Activated naive CD8-positive, alpha-beta T cell treated with anti-CD3 and anti-CD28 coated beads, Interleukin-2, amount 50 U/mL, for 24 hours (primary cell): ENCODE measurements around the gene LDLR.
A peak's percentile ranks its signal among the peaks of the same experiment; 100 is the strongest.
"Not testable (repeated sequence)": the region's sequence is repeated elsewhere in the genome, so short reads cannot be mapped to it uniquely, and the experiment has no call there.

Experiments
- ATAC-seq: fragments of 150-1000 bp; cut with Tn5 transposase; one replicate; pipeline ENCODE4 v1.10.0; 2021
- DNase-seq: peaks from one replicate; pipeline ENCODE4 v3.0.0; 2021
- H3K27ac Mint-ChIP-seq: one replicate; pipeline ENCODE4 v1.8.0; 2021; ENCODE audit warnings: mild to moderate bottlenecking, mixed read lengths
- H3K27me3 Mint-ChIP-seq: one replicate; pipeline ENCODE4 v1.8.0; 2021; ENCODE audit warnings: mixed read lengths
- H3K36me3 Mint-ChIP-seq: one replicate; pipeline ENCODE4 v1.8.0; 2021; ENCODE audit warnings: low read depth, mixed read lengths
- H3K4me1 Mint-ChIP-seq: one replicate; pipeline ENCODE4 v1.8.0; 2021; ENCODE audit warnings: mixed read lengths
- H3K4me3 Mint-ChIP-seq: one replicate; pipeline ENCODE4 v1.8.0; 2021; ENCODE audit warnings: mild to moderate bottlenecking, moderate library complexity, mixed read lengths
- H3K9me3 Mint-ChIP-seq: one replicate; pipeline ENCODE4 v1.8.0; 2021; ENCODE audit warnings: mixed read lengths

Gene LDLR

GRCh38 chr19:11061952-11062351 lies 27.3 kb upstream of the LDLR start:
- ATAC-seq = no peak
- Mint-ChIP-seq H3K36me3 (peaks cover 20% of the 10 kb centered on the region), H3K4me3 (no peak overlapping the region)

GRCh38 chr19:11063434-11063833 lies 25.8 kb upstream of the LDLR start:
- peaks cover 28% of the 10 kb centered on the region for H3K36me3 Mint-ChIP-seq
- no peak overlapping the region for H3K27ac Mint-ChIP-seq
- no peaks in the 10 kb centered on the region for H3K4me1 Mint-ChIP-seq
- DNase-seq (no peak), ATAC-seq (no peak)
- no peaks in the 10 kb centered on the region for H3K9me3 Mint-ChIP-seq
- no peaks in the 10 kb centered on the region for H3K27me3 Mint-ChIP-seq
- H3K4me3 Mint-ChIP-seq = no peak overlapping the region

More at GRCh38 chr19:11061952-11062351, 27.3 kb upstream of the LDLR start:
- Mint-ChIP-seq H3K27me3 (no peaks in the 10 kb centered on the region), H3K4me1 (no peaks in the 10 kb centered on the region), H3K27ac (no peak overlapping the region), H3K9me3 (no peaks in the 10 kb centered on the region)
- DNase-seq = no peak

GRCh38 chr19:11064831-11065303 lies 24.4 kb upstream of the LDLR start:
- Mint-ChIP-seq H3K4me1 (peaks cover 1% of the 10 kb centered on the region), H3K4me3 (no peak overlapping the region), H3K9me3 (no peaks in the 10 kb centered on the region), H3K27me3 (no peaks in the 10 kb centered on the region), H3K27ac (no peak overlapping the region), H3K36me3 (peaks cover 25% of the 10 kb centered on the region)
- DNase-seq (no peak), ATAC-seq (no peak)

GRCh38 chr19:11066326-11066725 lies 22.9 kb upstream of the LDLR start:
- no peaks in the 10 kb centered on the region for H3K27me3 Mint-ChIP-seq
- peaks cover 25% of the 10 kb centered on the region for H3K36me3 Mint-ChIP-seq
- no peaks in the 10 kb centered on the region for H3K9me3 Mint-ChIP-seq
- H3K4me1 Mint-ChIP-seq = peaks cover 1% of the 10 kb centered on the region
- DNase-seq (no peak), ATAC-seq (no peak)
- H3K4me3 Mint-ChIP-seq = no peak overlapping the region
- H3K27ac Mint-ChIP-seq = no peak overlapping the region

GRCh38 chr19:11067356-11068113 lies 21.7 kb upstream of the LDLR start:
- Mint-ChIP-seq H3K27me3 (no peaks in the 10 kb centered on the region), H3K9me3 (no peaks in the 10 kb centered on the region), H3K4me1 (peaks cover 1% of the 10 kb centered on the region), H3K4me3 (no peak overlapping the region), H3K27ac (no peak overlapping the region), H3K36me3 (peaks cover 20% of the 10 kb centered on the region)
- DNase-seq (no peak), ATAC-seq (no peak)

- DNase-seq (no peak), ATAC-seq (no peak)
- Mint-ChIP-seq H3K27me3 (no peaks in the 10 kb centered on the region), H3K27ac (peak overlapping the region; percentile 40), H3K36me3 (peaks cover 17% of the 10 kb centered on the region), H3K4me3 (no peak overlapping the region), H3K9me3 (no peaks in the 10 kb centered on the region), H3K4me1 (peaks cover 4% of the 10 kb centered on the region)
Observed at GRCh38 chr19:11069561-11069960, 19.7 kb upstream of the LDLR start.

GRCh38 chr19:11070123-11070522 lies 19.1 kb upstream of the LDLR start:
- Mint-ChIP-seq H3K4me1 (peaks cover 6% of the 10 kb centered on the region), H3K4me3 (no peak overlapping the region), H3K27ac (no peak overlapping the region), H3K9me3 (no peaks in the 10 kb centered on the region), H3K27me3 (no peaks in the 10 kb centered on the region), H3K36me3 (peaks cover 15% of the 10 kb centered on the region)
- DNase-seq (no peak), ATAC-seq (no peak)

GRCh38 chr19:11073568-11073967 lies 15.7 kb upstream of the LDLR start:
- H3K27me3 Mint-ChIP-seq = no peaks in the 10 kb centered on the region
- H3K27ac Mint-ChIP-seq = no peak overlapping the region
- no peaks in the 10 kb centered on the region for H3K9me3 Mint-ChIP-seq
- no peak overlapping the region for H3K4me3 Mint-ChIP-seq
- H3K36me3 Mint-ChIP-seq = no peaks in the 10 kb centered on the region
- ATAC-seq (no peak), DNase-seq (no peak)
- peaks cover 6% of the 10 kb centered on the region for H3K4me1 Mint-ChIP-seq

- not testable (repeated sequence) for H3K27ac Mint-ChIP-seq, H3K4me3 Mint-ChIP-seq, DNase-seq, ATAC-seq, H3K4me1 Mint-ChIP-seq, H3K27me3 Mint-ChIP-seq, H3K36me3 Mint-ChIP-seq, H3K9me3 Mint-ChIP-seq
Observed at GRCh38 chr19:11076792-11077191, 12.5 kb upstream of the LDLR start.

GRCh38 chr19:11078893-11079292 lies 10.4 kb upstream of the LDLR start:
- Mint-ChIP-seq H3K27ac (no peak overlapping the region), H3K27me3 (no peaks in the 10 kb centered on the region), H3K36me3 (no peaks in the 10 kb centered on the region), H3K4me1 (peaks cover 5% of the 10 kb centered on the region), H3K4me3 (no peak overlapping the region), H3K9me3 (no peaks in the 10 kb centered on the region)
- ATAC-seq (no peak), DNase-seq (no peak)

GRCh38 chr19:11079999-11080398 lies 9.3 kb upstream of the LDLR start:
- Mint-ChIP-seq H3K27ac (no peak overlapping the region), H3K9me3 (no peaks in the 10 kb centered on the region), H3K27me3 (no peaks in the 10 kb centered on the region), H3K4me3 (no peak overlapping the region), H3K36me3 (no peaks in the 10 kb centered on the region), H3K4me1 (peaks cover 3% of the 10 kb centered on the region)
- no peak for DNase-seq
- no peak for ATAC-seq

GRCh38 chr19:11087870-11088505 lies 1.3 kb upstream of the LDLR start:
- Mint-ChIP-seq H3K36me3 (peaks cover 15% of the 10 kb centered on the region), H3K4me1 (peaks cover 39% of the 10 kb centered on the region), H3K27me3 (no peaks in the 10 kb centered on the region), H3K9me3 (no peaks in the 10 kb centered on the region), H3K27ac (peak overlapping the region; percentile 97), H3K4me3 (no peak overlapping the region)
- DNase-seq (no peak), ATAC-seq (no peak)

GRCh38 chr19:11088506-11089253 lies 583 bp upstream of the LDLR start:
- Mint-ChIP-seq H3K27me3 (no peaks in the 10 kb centered on the region), H3K4me1 (peaks cover 45% of the 10 kb centered on the region), H3K9me3 (no peaks in the 10 kb centered on the region), H3K36me3 (peaks cover 16% of the 10 kb centered on the region), H3K4me3 (peak overlapping the region; percentile 90), H3K27ac (peak overlapping the region; percentile 97)
- DNase-seq (no peak), ATAC-seq (no peak)

- ATAC-seq = peak; percentile 2
- Mint-ChIP-seq H3K4me3 (peak overlapping the region; percentile 90), H3K27ac (peak overlapping the region; percentile 97), H3K36me3 (peaks cover 24% of the 10 kb centered on the region), H3K4me1 (peaks cover 53% of the 10 kb centered on the region)
- not testable (repeated sequence) for DNase-seq, H3K9me3 Mint-ChIP-seq, H3K27me3 Mint-ChIP-seq
Observed at GRCh38 chr19:11090014-11090263, 676 bp downstream of the LDLR start.
